Measurements from ENCODE around the gene ENO3. TPM values are rescaled to one million over a fixed set of nuclear protein-coding genes. Genes with fewer than 3 reads are reported as not detected.

ENO3 gene
- total and polyA plus RNA-seq, 2 experiments from 2014 or later = 12.1 to 19.6 TPM

- TF ChIP-seq POLR2AphosphoS5 (IDR thresholded peaks at IDR 0.05; ENCODE audit: low read depth) = no peak; the same call in 1 of the 2 replicates
Measured at GRCh38 chr17:4966844-4967538, 16.1 kb downstream of the ENO3 start (continued).

- H3K27ac ChIP-seq (ENCODE audit: low read depth) = peak within 1 kb of the TSS; percentile 97
- H2AFZ ChIP-seq = peak within 1 kb of the TSS; percentile 63
- peaks cover 38% of the 10 kb centered on the region for H3K79me2 ChIP-seq (replicated peaks; ENCODE audit: insufficient read depth)
- H3K4me1 ChIP-seq (ENCODE audit: insufficient read depth) = peaks cover 26% of the 10 kb centered on the region
- H3K36me3 ChIP-seq (ENCODE audit: insufficient read depth) = no peaks in the 10 kb centered on the region; the same call in 1 of the 2 replicates
- H3K9me2 ChIP-seq (ENCODE audit: insufficient read depth) = no peaks in the 10 kb centered on the region
- Mint-ChIP-seq H3K4me3 (no peak within 1 kb of the TSS), H3K27ac (no peak within 1 kb of the TSS; the same call in 1 of the 2 replicates), H3K36me3 (ENCODE audit: low read depth) (peaks cover 65% of the 10 kb centered on the region), H3K27me3 (ENCODE audit: insufficient read depth, low read depth, poor library complexity) (peaks cover 24% of the 10 kb centered on the region), H3K4me1 (peaks cover 31% of the 10 kb centered on the region), H3K9me3 (peaks cover 18% of the 10 kb centered on the region)
- 0 out of 2 replicates have a peak, but pooled peaks cover 9% of the 10 kb centered on the region for H4K20me1 ChIP-seq (replicated peaks; ENCODE audit: insufficient read depth)
- no peaks in the 10 kb centered on the region for H3K27me3 ChIP-seq (ENCODE audit: insufficient read depth)
- H3K4me2 ChIP-seq = peak within 1 kb of the TSS; percentile 99
- ATAC-seq (peak; percentile 60), DNase-seq (ENCODE audit: low spot score) (peak; percentile 96)
- peak within 1 kb of the TSS; percentile 69 for H3K4me3 ChIP-seq
- peaks cover 16% of the 10 kb centered on the region; the same call in 1 of the 2 replicates for H3F3A ChIP-seq (replicated peaks; ENCODE audit: low read depth)
- TF ChIP-seq STAT1 (IDR thresholded peaks at IDR 0.05; ENCODE audit: unreplicated experiment) (no peak), ZNF462 (CRISPR knock-in tag; IDR thresholded peaks at IDR 0.05) (no peak), EZH2phosphoT487 (IDR thresholded peaks at IDR 0.05; ENCODE audit: unreplicated experiment) (no peak), ZNF114 (CRISPR knock-in tag; IDR thresholded peaks at IDR 0.05) (no peak), ETS1 (IDR thresholded peaks at IDR 0.05) (0 out of 2 replicates have a peak, but pooled peaks have one; percentile 2), JUNB (IDR thresholded peaks at IDR 0.05; ENCODE audit: unreplicated experiment) (no peak), CREB1 (CRISPR knock-in tag; IDR thresholded peaks at IDR 0.05; ENCODE audit: low read depth) (peak; percentile 37), ZNF331 (CRISPR knock-in tag; IDR thresholded peaks at IDR 0.05; ENCODE audit: low read depth) (no peak), CTCF (conservative IDR thresholded peaks at IDR 0.05; ENCODE audit: low read depth in 2 of 2) (no peak)
Measured at GRCh38 chr17:4967539-4968485, 16.9 kb downstream of the ENO3 start, which contains the start of gene SPAG7. Gene SPAG7, minus strand, starts transcription at chr17:4967817. Its CDS starts 13 bp downstream, at chr17:4967804.
